Ecto neural progenitor cell (in vitro differentiated cells): Measurements from ENCODE around the gene C3orf70.

Source experiments
- DNase-seq: peaks from one replicate; pipeline ENCODE4 v3.0.0-alpha.2; 2018; ENCODE audit warnings: low spot score

The C3orf70 gene, protein sequence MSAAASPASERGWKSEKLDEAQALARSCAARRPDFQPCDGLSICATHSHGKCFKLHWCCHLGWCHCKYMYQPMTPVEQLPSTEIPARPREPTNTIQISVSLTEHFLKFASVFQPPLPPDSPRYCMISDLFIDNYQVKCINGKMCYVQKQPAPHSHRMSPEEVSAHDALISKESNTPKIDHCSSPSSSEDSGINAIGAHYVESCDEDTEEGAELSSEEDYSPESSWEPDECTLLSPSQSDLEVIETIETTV

DNA sequence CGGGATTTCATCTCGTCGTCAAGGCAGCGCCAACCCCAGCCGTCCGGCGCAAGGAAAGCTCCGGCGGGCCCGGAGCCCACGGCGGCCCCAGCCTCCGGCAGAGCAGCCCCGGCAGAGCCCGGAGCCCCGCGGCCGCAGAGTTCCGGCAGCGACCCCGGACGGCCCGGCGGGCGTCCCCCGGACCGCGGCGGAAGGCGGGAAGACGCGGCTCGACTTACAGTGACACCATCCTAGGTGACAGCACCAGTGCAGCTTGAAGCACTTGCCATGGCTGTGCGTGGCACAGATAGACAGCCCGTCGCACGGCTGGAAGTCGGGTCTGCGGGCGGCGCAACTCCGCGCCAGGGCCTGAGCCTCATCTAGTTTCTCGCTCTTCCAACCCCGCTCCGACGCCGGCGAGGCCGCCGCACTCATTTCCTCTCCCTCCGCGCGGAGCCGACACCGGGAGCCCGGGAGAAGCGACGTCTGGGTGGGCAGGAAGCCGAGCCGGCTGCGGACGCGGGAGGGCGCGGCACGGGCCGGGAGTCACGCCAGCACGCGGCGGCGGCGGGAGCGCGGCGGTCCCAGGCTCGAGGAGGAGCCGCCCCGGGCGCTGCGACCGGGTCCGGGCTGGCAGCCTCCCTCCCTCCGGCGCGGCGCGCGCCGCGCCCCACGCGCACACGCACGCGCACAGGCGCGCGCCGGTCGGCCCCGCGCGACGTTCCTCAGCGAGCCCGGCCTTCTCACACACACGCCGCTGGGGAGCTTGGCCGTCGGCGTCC, at the start of gene C3orf70:
TSS of gene C3orf70 (minus strand) at position 651 of the 761 bp plus-strand sequence. CDS start at position 414, 237 bp downstream.
- DNase-seq: peak; percentile 76

DNA sequence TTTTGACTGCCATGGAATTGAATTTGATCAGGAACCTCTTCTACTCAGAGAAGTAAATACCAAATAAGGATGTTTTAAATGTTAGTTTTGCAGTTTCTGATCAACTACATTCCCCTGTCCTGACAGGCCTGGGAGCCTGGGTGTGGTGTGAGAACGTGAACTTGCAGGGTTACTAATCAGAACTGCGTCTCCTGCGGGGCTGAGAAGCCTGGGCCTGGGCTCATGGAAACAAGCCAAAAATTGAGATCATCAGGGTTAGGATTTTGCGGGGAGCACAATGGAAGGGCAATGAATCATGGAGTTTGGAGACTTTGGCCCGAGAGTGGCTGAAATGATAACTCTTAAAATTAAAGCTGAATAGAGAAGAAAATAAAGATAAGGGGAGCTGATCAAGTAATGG, 47.8 kb upstream of the C3orf70 start:
- DNase-seq: no peak

DNA sequence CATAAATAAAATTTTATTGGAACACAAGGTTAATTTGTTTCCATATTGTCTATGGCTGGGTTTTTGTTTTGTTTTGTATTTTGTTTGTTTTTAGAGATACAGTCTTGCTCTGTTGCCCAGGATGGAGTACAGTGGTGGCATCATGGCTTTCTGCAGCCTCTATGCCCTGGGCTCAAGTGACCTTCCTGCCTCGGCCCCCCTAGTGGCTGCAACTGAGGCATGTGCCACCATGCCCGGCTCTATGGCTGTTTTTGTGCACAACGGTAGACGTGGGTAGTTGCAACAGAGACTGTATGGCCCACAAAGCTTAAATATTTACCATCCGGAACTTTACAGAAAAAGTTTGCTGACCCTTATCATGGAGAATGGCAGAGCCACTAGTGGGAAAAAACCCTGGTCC, 46.8 kb upstream of the C3orf70 start:
- DNase-seq: no peak

DNA sequence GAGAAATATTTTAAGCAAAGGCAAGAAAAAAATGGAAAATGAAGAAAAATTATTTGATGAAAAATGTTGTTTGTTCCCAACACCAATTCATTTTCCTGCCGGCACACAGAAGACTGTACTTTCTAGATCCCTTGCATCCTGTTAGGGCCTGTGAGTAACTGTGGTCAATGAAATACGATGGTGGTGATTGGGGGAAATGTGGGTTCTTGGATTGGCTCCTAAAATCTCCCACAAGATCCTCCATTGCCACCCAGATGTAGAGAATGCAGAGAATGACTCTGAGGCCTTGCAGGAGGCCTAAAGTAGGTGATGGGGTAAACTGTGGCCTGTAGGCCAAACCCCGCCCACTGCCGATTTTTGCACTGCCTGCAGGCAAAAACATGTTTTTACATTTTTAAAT, 46.3 kb upstream of the C3orf70 start:
- no peak for DNase-seq

- no peak for DNase-seq
These were observed 44.2 kb upstream of the C3orf70 start for GRCh38 chr3:185197068-185197467.

- no peak for DNase-seq
These were observed 42.8 kb upstream of the C3orf70 start for GRCh38 chr3:185195652-185196051.

- DNase-seq: no peak
These were observed 36.0 kb upstream of the C3orf70 start for GRCh38 chr3:185188816-185189215.

DNA sequence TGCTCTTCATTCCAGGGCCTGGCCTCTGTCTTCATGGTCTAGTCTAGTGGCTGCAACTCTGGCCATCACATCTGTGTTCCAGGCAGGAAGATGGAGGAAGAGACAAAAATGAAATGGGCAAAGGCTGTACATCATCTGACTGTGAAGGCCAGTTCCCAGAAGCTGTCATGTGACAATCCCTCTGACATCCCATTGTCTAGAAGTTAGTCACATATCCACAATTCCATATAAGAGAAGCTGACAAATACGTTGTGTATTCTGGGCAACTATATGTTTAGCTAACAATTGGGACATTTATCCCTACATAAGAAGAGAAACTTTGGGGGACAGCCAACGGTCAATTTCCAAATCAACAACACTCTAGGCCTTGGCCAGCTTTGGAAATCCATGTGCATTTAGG, 34.5 kb upstream of the C3orf70 start:
- no peak for DNase-seq

DNA sequence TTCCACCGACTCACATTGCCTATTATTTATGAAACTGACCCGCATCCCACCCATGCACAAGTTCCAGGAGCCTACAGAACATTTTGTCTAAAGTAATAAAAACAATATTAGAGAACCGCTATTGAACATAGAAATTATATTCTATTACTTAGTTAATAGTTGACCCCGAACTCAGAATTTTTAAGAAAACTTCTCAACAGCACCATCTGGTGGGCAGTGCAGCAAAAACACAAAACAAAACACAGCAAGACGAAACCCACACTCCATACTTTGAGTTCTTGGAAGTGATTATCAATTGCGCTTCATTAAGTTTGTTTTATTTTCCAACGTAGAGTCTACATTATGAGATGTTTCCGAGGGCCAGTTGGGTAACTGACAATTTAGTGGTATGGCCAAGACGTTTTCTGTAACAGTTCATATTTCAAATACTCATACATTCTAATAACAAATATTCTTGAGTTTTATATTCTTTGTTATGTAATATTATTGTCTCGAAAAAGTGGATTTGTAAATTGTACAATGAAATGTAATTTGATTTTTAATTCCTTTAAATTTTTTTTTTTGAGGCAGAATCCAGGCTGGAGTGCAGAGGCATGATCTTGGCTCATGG, 24.0 kb upstream of the C3orf70 start:
- DNase-seq: peak; percentile 46

DNA sequence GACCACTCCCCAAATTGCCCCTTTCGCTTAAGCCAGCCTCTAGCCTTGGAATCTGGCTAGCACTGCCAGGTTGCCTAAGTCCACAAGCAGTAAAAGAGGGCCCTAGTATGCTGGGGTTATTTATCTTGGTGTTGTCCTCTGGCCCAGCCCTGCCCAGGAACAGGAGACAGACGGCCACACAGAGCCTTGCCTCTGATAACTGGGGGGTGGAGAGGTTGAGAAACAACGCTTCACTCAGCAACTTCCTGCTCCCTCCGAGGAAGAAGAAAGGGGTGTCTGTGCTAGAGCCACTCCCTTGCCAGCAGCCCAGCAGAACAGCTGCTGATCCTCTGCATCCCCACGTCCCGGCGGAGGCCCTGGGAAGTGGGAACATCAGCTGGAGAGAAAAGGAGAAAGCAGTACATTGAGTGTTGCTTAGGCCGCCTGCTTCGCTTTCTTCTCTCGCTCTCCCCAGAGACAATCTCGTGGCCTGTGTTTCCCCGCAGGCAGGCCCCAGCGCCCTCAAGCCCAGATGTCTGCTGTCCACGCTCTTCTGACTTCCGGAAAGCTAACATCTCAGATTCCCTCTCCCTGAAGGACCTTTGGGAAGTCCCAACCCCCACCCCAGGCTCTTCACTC, 22.6 kb upstream of the C3orf70 start:
- peak; percentile 76 for DNase-seq

GRCh38 chr3:185172086-185173049, 19.5 kb upstream of the C3orf70 start:
- no peak for DNase-seq

DNA sequence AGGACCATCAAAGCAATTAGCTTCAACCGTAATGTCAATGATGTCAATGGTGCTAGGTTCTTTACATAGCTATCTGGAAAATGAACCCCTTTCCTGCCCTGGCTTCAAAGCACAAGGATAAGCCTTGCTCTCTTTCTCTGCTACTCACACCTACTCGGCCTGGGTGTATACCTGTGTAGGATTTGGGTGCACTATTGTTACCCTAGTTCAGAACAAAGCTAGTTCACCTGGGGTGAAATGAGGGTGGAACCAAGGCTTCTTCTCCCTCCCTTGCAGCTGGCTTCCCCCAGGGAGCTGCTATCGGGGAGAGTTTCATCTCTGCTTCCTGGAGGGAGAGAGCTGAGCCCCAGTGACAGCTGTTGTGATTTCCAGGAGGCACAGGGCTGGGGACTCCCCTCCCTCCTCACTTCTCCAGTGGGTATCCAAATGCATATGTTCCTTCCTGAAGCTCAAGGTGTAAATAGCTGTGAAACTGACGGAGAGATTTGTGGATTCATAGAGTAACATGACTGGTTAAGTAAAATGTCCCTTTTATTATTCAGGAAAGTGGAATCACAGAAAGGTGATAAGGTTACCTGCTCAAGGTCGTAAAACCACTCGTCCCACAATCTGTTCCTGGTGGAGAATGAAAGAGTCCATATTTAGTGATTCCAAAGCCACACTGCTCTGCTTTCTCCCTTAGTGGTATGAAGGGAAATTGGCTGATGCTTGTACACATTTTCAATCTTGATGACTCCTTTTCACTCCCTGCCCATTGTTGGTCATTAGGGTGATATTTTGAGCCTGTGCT, 11.8 kb upstream of the C3orf70 start:
- no peak for DNase-seq

GRCh38 chr3:185162634-185163033, 9.8 kb upstream of the C3orf70 start:
- no peak for DNase-seq

GRCh38 chr3:185161761-185162160, 8.9 kb upstream of the C3orf70 start:
- no peak for DNase-seq

- DNase-seq: no peak
These were observed 4.5 kb upstream of the C3orf70 start for GRCh38 chr3:185157347-185157746.

GRCh38 chr3:185155678-185156077, 2.8 kb upstream of the C3orf70 start:
- DNase-seq: no peak

DNA sequence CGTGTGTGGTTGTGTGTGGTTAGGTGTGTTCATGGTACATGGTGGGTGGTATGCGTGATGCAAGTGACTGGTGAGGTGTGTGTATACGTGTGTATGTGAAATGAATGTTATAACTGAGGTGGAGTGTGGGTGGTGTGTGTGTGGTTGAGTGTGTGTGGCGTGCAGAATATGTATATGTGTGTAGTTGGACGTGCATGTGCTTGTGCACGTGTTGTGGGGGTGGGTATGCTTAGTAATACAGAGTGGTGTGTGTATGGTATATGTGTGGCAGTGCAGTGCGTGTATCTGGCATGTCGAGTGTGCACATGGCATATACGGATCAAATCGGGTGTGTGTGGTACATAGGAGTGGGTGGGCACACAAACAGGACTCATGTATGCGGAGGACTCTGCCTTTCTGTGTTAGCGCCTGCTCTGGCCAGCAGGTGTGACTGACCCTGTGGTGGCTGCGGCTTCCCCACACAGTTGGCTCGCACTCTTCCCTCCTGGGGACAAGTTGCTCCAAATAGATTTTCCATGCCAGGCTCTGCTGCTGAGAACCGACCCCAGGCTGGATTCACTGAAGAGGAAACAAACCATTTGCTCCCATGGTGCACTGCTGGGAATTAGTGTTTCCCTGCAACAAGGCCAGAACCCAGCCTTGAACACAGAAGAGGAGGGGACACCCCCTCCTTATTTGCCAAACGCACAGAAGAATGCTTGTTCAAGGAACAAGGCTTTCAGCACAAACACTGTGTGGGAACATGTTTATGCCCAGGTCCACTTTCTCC, 1.2 kb upstream of the C3orf70 start:
- peak; percentile 55 for DNase-seq

- peak; percentile 64 for DNase-seq
These were observed 411 bp upstream of the C3orf70 start for GRCh38 chr3:185153171-185153771.

DNA sequence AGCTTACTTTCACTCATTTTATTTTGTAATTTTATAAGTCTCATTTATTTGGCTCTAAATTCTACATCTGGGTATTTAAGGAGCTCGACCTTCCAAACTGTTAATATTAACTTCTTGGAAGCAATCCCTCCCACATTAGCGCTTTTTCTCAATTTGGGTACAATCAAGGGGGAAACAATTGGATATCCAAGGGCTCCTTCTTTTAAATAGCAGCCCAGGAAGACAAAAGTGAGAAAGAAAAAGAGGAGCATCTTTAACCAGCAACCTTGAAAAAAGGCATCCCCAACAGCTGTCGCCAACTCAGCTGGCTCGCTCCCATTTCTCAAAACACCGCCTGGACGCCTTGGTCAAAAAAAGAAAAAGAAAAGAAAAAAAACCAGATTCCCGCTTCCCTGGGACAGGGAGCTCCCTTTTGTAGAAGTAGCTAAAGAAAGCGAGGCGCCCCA, 873 bp downstream of the C3orf70 start:
- DNase-seq: no peak
